ENCODE measurements around the gene SCGB1C1. TPM values are rescaled to one million over a fixed set of nuclear protein-coding genes. Genes with fewer than 3 reads are reported as not detected.

SCGB1C1 gene
- total and polyA plus RNA-seq, 2 of the 8 experiments (the other 6 are each of a cell fraction or from before 2014, with no cell fraction given): not detected

- POLR2A ChIA-PET (ENCODE audit: partially characterized antibody): interaction anchor here (0.8 to 1.0 kb wide), 2 partner anchors 9 to 170 kb away, joined by 3 read pairs; partner anchors contain the start of genes BET1L and RIC8A
- H2BK120ac ChIP-seq (replicated peaks; ENCODE audit: low read depth, low read length): no peak overlapping the region
- WGBS, 2 experiments (ENCODE audit: extremely low coverage in 1 of 2, insufficient coverage in 1 of 2, insufficient read length in 1 of 2, insufficient replicate concordance in 2 of 2, low coverage in 1 of 2, low lambda C conversion rate in 2 of 2, missing lambda C conversion rate in 1 of 2): 88% methylated on average over 18 of the region's 21 CpGs; no CpG with 5 or more reads in 1 of the 2 experiments
- TF ChIP-seq RBBP5 (IDR thresholded peaks at IDR 0.05; ENCODE audit: borderline replicate concordance, low read depth, low read length) (no peak), CBX8 (IDR thresholded peaks at IDR 0.05; ENCODE audit: borderline replicate concordance, low read depth, low read length) (no peak), BRCA1 (IDR thresholded peaks at IDR 0.05; ENCODE audit: low read depth, low read length) (no peak)
- TF ChIP-seq, protein P1, sequence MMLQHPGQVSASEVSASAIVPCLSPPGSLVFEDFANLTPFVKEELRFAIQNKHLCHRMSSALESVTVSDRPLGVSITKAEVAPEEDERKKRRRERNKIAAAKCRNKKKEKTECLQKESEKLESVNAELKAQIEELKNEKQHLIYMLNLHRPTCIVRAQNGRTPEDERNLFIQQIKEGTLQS (IDR thresholded peaks at IDR 0.05; ENCODE audit: insufficient read depth, low read depth, low read length): no peak
Observed at GRCh38 chr11:198236-198806, 5.4 kb downstream of the SCGB1C1 start.

More at GRCh38 chr11:198236-198806, 5.4 kb downstream of the SCGB1C1 start:
- no peaks in the 10 kb centered on the region for H3K27me3 ChIP-seq (replicated peaks in 1 of 4; ENCODE audit: control insufficient read depth in 3 of 4, extremely low read depth in 1 of 4, insufficient read depth in 3 of 4, low read length in 3 of 4)
- no peaks in the 10 kb centered on the region for H3K4me1 ChIP-seq (replicated peaks in 1 of 4; ENCODE audit: control insufficient read depth in 3 of 4, insufficient read depth in 4 of 4, low read length in 3 of 4)
- H3K9me3 ChIP-seq (ENCODE audit: insufficient read depth in 2 of 2, low read depth in 1 of 2, low read length in 1 of 2): peaks cover 0 to 12% of the 10 kb centered on the region in 2 experiments; a peak in 1 of 4 replicates
- no peak overlapping the region for H4K91ac ChIP-seq (replicated peaks; ENCODE audit: insufficient read length, low read length)
- H3K9ac ChIP-seq (replicated peaks in 1 of 4; ENCODE audit: extremely low read depth in 1 of 4, low read depth in 3 of 4, low read length in 3 of 4): no peak overlapping the region
- H2BK5ac ChIP-seq (ENCODE audit: low read depth, low read length): no peak overlapping the region
- no peak overlapping the region for H3K23ac ChIP-seq (ENCODE audit: insufficient read length)
- H3K79me2 ChIP-seq (ENCODE audit: control insufficient read depth in 1 of 2, insufficient read depth in 2 of 2, low read length in 2 of 2): no peaks in the 10 kb centered on the region
- no peak overlapping the region for H3K4me3 ChIP-seq (ENCODE audit: extremely low read depth in 1 of 4, insufficient read depth in 2 of 4, low read depth in 3 of 4, low read length in 4 of 4)
- H3K4me2 ChIP-seq (ENCODE audit: insufficient read depth in 1 of 2, low read depth in 2 of 2, low read length in 2 of 2): no peak overlapping the region
- no peak overlapping the region; the same call in 1 of the 2 replicates for H4K8ac ChIP-seq (ENCODE audit: extremely low read depth, insufficient read depth, low read length)
- H3K23me2 ChIP-seq (ENCODE audit: low read depth, low read length): no peaks in the 10 kb centered on the region
- no peak overlapping the region for H3K4ac ChIP-seq (replicated peaks; ENCODE audit: insufficient read length, low read depth, low read length)
- DNase-seq (ENCODE audit: low read depth in 1 of 2, low spot score in 2 of 2) (no peak), FAIRE-seq (no peak)
- H3K18ac ChIP-seq (ENCODE audit: extremely low read depth, low read length): no peak overlapping the region
- no peak overlapping the region for H4K5ac ChIP-seq (ENCODE audit: insufficient read length, low read depth, low read length)
- CTCF ChIA-PET (ENCODE audit: partially characterized antibody): interaction anchor here (0.9 to 1.4 kb wide), 3 partner anchors 52 to 164 kb away, joined by 3 to 5 read pairs (median 4); no protein-coding TSS in a partner anchor
- no peaks in the 10 kb centered on the region for H3K36me3 ChIP-seq (ENCODE audit: control insufficient read depth in 2 of 4, insufficient read depth in 4 of 4, low read length in 3 of 4)
- no peak overlapping the region for H3K27ac ChIP-seq (ENCODE audit: low read depth, low read length)
- H2BK20ac ChIP-seq (ENCODE audit: low read length): no peak overlapping the region
- no peak overlapping the region for H2AFZ ChIP-seq (ENCODE audit: low read length)
- H3K79me1 ChIP-seq (ENCODE audit: low read depth, low read length): no peaks in the 10 kb centered on the region
- no peak overlapping the region for H2BK15ac ChIP-seq (ENCODE audit: low read length)
- no peak overlapping the region for H2BK12ac ChIP-seq (ENCODE audit: low read depth, low read length)
- H2AK5ac ChIP-seq (ENCODE audit: low read depth, low read length): no peak overlapping the region
- no peak overlapping the region for H3K14ac ChIP-seq (ENCODE audit: insufficient read length)
- no peak overlapping the region for H3K56ac ChIP-seq (replicated peaks; ENCODE audit: insufficient read length, low read depth, low read length)
- H4K20me1 ChIP-seq (replicated peaks in 1 of 2; ENCODE audit: control insufficient read depth in 1 of 2, insufficient read depth in 2 of 2, low read length in 2 of 2): peaks cover 0 to 3% of the 10 kb centered on the region in 2 experiments

Measured in H1 (cell line).